HG03025 (cell line): ENCODE results near the gene CDC42BPA.
"Not testable (repeated sequence)": the region's sequence is repeated elsewhere in the genome, so short reads cannot be mapped to it uniquely, and the experiment has no call there.

Source experiments
- ATAC-seq: cut with Tn5 transposase; IDR thresholded peaks from one replicate; pipeline ENCODE4 v1.9.1; 2021; ENCODE audit warnings: mild to moderate bottlenecking, moderate library complexity; ENCODE audit not compliant: unreplicated experiment, low FRiP score

CDC42BPA gene

DNA sequence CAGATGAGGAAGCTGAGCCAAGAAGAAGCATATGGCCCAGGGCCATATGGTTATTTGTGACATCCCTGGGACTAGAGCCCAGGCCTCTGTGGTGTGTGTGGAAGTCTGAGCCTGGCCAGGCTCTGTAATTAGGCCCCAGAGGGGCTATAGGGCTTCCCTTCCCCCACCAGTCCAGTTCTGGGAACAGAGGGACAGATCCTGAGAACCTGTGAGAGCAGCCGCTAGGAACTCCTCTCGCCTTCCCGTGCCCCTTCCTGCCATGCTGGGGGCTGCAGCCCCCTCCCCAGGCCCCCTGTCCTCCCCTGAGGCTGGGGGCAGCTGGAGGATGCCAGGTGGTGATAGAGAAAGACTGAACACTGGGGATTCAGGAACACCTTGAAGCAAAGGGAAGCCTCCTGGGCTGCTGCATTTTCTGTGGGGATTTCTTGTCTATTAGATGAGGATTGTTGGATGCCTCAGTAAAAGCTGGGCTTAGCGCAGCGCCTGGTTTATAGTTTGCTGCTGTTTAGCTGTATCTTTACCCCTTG is 344.9 kb downstream of the CDC42BPA start:
- no peak for ATAC-seq

DNA sequence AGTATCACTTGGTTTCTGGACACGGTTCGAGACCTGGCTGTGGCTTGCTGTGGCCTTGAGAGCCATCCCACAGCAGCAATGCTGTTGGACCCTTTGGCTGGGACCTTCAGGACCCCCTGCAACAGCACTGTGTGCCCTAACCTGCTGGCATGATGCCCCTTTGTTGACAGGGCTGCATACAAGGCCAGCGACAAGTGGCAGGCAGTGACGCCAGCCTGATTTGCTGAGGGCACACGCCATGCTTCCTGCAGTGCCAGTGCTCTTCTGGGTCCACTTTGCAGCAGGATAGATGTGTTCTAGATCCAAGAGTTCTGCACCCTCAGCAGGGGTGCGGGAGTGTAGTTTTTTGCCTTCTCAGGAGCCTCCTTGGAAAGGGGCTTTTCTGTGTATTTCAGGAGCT is 345.4 kb downstream of the CDC42BPA start:
- ATAC-seq = no peak

DNA sequence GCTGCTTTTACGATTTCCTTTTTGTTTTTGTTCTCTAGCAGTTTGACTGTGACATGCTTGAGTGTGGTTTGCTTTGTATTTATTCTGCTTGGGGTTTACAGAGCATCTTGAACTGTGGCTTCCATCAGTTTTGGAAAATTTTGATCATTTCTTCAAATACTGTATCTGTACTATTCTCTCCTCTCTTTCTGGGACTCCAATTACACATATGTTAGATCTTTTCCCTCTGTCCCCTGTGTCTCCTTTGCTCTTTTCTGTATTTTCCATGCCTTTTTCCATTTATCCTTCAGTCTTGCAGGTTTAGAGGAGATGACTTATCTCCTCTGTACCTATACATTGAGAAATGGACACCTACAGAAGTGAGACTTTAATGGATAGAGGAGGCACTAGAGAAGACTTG is 346.5 kb downstream of the CDC42BPA start:
- ATAC-seq = no peak

DNA sequence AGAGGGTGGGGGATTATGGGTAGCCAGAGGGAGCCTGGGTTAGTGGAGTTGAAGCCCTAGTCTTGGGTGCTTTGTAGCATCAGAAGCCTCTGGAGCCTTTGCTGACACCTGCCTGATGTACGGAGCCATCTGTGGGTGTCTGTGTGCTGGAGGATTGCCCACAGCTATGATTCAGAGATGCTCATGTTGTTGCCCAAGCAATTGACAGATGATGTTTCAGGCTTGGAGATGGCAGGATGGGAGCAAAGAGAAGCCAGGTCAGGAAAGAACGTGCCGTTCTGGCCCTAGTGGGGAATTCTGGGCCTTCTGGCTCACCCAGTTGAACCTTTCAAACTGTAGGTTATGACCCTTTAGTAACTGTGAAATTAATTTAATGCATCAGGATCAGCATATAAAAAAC is 350.6 kb downstream of the CDC42BPA start:
- no peak for ATAC-seq

DNA sequence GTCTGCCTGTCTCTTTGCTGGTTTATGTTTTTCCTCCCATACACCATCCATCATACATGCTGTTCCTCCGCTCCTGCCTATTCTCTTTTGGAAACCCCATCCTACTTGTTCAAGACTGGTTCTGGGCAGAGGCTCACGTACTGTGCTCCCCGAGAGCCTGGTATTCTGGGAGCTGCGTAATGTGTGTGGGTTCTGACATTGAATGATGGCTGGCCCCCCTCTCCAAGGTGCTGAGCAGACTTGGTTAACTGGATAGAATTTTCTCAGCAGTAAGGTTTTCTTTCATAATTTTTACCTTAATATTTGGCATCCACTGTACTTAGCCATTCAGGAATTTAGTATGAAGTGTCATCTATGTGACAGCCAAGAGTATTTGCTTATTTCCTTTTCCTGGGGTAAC is 351.6 kb downstream of the CDC42BPA start:
- no peak for ATAC-seq

DNA sequence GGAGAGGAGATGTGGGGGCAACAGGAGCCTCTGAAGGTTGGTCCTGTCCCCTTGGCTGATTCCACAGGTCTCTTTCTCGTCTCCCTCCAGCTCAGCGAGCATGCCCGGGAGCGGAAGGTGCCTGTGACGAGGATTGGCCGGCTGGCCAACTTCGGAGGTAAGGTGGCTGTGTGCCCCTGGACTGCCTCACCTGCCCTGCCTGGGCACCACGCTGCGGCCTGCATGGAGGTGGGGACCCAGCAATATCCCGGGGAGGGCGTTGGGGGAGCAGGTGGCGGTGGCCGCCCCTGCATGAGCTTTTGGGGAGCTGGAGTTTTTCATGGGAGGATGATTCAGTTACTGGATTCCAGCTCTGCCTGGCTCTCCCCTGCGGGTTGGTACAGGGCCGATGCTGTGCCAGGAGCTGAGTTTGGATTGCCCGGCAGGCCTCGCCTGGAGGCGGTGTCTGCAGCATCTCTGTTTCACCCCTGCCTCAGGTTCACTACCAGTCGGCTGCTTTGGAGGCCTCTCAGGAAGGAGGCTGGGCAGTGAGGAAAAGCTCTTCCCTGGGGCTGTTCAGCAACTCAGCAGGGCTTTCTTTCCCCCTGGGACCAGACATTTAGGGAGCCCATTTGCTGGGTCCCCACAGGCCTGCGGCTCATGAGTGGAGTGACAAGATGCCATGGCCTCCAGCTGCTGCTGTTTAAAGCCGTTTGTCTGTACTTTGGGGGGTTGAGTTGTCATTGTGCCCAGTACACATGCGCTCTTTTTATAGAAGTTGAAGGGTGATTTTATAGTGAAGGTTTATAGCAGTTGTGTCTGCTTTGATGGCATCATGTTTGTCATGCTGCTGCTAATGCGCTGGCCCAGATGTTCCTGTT is 352.5 kb downstream of the CDC42BPA start:
- ATAC-seq = no peak

DNA sequence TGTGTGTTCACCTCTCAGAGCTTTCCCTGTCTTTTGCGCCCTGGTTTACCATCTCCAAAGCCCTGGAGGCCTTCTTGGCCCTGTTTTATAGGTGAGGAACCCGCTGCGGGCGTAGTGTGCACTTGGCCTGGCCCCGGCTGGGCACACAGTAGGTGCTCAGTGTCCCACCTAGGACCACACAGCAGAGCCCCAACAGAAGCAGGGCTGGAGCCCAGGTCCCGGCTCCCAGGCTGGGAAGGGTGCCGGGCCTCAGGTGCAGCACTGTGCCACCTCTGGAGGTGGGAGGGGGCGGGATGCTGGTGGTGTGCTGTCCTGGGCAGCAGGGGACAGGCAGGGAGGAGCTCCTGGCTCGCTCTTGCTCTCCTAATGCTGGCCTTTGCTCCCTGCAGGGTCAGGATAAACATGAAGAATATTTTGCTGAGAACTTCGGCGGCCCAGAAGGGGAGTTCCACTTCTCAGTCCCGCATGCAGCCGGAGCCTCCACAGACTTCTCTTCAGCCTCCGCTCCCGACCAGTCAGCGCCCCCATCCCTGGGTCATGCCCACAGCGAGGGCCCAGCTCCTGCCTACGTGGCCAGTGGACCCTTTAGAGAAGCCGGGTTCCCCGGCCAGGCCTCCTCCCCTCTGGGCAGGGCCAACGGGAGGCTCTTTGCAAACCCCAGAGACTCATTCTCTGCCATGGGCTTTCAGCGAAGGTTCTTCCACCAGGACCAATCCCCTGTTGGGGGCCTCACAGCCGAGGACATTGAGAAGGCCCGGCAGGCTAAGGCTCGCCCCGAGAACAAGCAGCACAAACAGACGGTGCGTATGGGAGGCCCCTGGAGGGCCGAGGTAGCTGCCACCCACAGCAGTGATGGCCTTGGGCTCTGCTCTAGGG is 353.4 kb downstream of the CDC42BPA start:
- ATAC-seq = no peak

DNA sequence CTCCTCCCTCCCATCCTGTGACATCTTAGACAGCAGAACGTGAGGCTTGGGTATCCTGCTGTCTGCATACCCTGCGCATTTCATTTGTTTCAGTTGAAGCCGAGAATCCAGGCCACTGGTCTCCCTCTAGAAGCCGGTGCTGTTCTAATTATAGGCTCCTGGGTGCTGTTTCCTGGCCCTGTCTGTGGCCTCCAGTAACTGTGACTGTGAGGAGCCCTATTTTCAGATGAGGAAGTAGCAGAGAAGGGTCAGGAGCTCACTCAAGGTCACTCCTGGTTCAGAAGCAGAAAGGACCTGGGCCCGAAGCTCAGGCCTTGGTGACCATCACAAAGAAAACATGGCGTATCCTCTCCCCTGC is 354.2 kb downstream of the CDC42BPA start:
- no peak for ATAC-seq

DNA sequence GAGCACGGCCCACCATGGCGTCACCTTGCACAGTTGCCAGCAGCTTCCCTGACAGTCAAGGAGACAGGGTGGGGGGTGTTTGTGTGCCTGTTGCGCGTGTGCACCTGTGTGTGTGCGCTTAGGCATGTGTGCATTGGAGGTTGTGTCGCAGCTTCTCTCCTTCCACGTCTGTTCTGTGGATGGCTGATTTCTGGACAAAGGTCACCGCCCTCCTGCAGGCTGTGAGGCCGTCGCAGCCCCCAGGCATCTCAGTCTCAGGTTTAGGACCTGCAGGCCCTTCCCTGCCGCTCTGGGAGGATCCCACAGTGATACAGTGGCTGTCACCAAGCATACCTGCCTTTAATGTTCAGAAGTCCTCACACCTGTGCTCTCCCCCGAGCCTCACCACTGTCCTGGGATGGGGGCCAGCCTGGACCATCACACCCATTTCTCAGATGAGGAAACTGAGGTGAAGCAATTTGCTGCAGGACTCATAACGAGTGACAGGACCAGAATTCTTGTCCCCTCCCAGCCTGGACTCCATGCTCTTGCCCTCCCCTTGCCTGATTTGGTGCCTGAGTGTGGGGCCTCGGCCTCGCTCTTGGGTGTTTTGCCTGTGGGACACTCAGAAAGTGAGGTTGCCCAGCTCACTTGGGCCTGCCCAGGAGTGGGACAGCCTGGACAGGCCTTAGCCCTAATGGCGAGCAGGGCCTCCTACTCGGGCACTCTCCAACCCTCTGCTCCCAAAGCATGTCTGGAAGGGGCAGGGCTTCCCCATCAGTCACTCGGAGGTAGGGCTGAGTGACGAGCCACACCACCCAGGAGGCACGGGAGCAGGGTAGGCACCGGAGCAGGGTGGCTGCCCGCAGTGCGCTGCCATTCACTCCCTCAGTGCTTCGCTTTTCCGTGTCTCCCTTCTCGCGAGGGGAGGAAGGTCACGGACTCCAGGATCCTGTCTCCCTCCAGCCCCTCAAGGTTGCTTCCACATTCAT is 355.6 kb downstream of the CDC42BPA start:
- no peak for ATAC-seq

DNA sequence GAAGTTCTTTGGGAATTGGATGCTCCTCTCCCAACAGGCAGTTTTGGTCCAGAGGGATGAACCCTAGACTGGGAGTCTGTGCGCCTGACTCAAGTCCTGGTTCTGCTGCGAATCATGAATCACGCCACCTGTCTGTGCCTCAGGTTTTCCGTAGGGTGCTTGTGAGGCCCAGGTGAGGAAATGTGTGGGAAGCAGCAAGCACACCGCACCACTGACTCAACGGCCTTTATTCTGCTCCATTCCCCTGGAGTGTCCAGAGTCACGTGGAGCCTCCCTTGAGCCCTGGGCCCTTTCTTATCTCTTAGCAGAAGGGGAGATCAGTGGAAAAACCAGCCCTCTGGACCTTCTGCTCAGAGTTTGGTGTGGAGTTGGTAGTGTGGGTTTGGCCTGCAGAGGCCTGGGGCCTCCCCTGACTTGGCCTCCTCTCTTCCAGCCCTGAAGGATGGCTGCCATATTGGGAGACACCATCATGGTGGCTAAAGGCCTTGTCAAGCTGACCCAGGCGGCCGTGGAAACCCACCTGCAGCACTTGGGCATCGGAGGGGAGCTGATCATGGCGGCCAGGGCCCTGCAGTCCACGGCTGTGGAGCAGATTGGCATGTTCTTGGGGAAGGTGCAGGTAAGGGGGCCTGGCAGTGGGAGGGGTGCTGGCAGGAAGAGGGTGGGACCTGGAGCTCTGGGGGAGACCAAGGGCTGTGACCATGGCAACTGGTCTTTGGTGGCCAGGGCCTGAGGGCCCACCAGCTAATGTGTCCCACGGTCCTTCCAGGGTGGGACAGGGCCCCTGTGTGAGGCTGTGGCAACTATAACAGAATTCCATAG is 357.1 kb downstream of the CDC42BPA start:
- ATAC-seq = no peak

DNA sequence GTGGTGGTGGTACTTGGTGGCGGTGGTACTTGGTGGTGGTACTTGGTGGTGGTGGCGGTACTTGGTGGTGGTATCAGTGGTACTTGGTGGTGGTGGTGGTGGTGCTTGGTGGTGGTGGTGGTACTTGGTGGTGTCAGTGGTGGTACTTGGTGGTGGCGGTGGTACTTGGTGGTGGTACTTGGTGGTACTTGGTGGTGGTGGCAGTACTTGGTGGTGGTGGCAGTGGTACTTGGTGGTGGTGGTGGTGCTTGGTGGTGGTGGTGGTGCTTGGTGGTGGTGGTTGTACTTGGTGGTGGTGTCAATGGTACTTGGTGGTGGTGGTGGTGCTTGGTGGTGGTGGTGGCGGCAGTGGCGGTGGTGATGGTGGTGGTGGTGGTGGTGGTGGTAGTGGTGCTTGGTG is 358.0 kb downstream of the CDC42BPA start:
- no peak for ATAC-seq

DNA sequence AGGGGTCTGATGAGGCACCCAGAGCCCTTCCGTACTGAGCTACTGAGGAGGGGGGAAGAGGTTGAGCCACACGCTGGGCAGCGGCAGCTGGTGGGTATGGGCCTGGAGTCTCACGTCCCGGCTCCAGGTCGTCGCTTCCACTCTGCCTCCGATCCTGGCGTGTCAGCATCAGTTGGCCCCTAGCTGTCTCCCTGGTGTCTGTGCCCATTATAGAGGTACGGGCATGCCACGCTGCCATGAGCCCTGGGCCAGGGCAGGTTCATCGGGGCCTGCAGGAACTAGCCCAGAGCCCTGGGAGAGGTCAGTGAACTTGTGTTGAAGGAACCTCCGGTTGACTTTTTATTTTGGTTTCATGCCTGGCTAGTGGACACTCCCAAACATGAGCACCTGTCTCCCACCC is 360.0 kb downstream of the CDC42BPA start:
- no peak for ATAC-seq

DNA sequence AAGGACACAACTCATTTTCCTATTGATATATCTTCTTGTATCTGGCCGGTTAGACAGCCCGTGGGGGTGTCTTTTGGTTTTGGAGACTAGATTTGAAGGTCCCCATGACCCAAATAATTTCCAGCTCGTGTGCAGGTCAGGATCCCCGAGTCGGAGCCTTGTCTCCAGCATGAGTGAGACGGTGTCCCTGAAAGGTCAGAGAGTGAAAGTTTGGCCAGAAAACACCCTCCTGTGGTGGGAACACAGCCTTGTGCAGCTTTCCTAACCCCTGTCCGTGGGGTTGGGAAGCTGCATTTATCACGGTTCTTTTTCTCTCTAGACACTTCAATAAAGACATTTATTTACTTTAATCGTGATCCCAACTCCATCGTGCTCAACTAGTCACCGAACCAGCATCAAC is 360.6 kb downstream of the CDC42BPA start:
- ATAC-seq = no peak

DNA sequence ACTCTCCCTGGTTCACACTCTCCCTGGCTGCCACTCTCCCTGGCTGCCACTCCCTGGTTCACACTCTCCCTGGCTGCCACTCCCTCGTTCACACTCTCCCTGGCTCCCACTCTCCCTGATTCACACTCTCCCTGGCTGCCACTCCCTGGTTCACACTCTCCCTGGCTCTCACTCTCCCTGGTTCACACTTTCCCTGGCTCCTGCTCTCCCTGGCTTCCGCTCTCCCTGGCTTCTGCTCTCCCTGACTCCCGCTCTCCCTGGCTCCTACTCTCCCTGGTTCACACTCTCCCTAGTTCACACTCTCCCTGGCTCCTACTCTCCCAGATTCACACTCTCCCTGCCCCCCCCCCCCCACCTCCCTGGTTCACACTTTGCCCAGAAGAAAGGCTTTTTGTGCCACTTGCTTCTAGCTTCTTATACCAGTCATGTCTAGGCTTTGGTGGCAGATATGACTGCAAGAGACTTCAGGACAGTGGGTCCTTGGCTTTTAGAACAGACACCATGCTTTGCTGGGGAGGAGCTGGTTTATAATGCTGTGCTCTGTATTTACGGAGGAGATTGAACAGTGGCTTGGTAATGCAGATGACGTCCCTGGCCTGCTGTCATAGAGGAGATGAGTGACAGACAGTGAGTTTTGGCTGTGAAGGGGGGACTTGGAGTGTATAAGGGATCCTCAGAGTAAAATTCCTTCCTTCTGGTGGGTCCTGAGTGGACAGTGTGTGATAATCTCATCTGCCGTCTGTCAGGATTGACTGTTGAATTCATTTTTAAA is 361.2 kb downstream of the CDC42BPA start:
- ATAC-seq = no peak

DNA sequence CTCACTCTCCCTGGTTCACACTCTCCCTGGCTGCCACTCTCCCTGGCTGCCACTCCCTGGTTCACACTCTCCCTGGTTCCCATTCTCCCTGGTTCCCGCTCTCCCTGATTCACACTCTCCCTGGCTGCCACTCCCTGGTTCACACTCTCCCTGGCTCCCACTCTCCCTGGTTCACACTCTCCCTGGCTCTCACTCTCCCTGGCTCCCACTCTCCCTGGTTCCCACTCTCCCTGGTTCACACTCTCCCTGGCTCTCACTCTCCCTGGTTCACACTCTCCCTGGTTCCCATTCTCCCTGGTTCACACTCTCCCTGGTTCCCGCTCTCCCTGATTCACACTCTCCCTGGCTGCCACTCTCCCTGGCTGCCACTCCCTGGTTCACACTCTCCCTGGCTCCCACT is 362.4 kb downstream of the CDC42BPA start:
- ATAC-seq = not testable (repeated sequence)

DNA sequence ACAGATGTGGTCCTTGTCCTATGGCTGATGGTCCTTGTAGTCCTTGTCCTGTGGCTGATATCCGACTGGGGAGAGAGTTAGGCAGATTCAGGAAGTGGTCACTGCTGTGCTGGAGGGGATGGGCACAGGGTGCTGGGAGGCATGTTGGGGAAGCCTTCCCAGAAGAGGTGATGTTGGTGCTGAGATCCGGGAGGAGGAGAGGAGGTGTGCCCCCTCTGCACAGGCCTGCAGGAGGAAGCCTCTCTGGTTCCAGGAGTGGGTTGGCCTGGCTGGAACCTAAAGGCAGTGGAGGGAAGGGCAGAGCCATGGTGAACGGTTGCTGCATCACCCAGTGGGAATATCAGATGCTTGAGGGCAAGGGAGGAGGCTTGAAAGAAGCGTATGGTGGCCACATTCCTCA is 363.5 kb downstream of the CDC42BPA start:
- ATAC-seq = no peak

DNA sequence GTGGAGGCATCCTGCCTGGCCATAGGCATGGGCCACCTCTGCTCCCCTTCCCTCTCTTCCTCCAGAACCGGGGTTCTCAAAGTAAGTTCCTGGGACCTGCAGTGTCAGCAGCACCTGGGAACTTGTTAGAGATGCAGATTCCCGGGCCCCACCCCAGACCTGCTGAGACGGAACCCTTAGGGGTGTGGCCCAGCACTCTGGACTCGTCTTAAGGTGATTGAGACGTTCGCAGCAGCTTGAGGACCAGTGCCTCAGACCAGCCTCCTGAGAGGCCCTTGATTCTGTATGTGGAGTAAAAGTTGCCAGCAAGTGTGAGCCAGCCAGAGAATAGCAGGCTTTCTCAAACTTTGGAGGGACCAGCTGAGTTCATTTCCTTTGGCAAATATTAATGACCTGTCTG is 364.0 kb downstream of the CDC42BPA start:
- ATAC-seq = no peak

DNA sequence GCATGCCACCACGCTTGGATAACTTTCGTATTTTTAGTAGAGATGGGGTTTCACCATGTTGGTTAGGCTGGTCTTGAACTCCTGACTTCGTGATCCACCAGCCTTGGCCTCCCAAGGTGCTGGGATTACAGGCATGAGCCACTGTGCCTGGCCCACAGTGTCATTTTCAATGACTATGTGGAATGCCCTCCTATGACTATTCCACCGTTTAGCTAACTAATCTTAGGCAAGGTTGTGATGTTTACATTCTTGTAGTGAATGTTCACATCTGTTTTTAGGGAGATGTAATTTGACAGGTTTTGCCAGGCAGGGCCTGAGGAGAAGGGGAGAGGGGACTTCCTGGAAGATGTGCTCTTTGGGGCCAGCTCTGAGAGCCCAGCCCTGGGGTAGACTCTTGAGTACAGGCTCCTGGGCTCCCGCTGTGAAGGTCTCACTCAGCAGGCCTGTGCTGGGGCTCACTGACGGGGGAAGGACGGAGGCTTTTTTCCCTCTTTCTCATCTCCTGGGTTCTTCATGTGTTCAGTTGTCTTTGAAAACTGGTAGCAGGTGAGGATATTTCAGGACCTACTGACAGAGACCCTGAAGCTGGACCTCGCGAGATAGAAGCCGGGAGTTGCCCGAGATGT is 365.0 kb downstream of the CDC42BPA start:
- no peak for ATAC-seq
